OCI-LY1 (cell line): Measurements from ENCODE around the gene ZNF219.

ENCODE experiments used
- CTCF ChIP-seq: fragments of 200-600 bp; sonication (generic), shearing (Covaris generic); IDR thresholded peaks from 2 replicates; pipeline ENCODE4 v1.5.1; 2017; ENCODE audit warnings: mild to moderate bottlenecking, antibody characterized with exemption, low read length, moderate library complexity, mixed read lengths
- EZH2 ChIP-seq: fragments of 200-600 bp; sonication (generic), shearing (Covaris generic); IDR thresholded peaks from 2 replicates; pipeline ENCODE4 v1.8.0; 2017; ENCODE audit warnings: borderline replicate concordance, mixed run types, mild to moderate bottlenecking, antibody characterized with exemption, low read length, moderate library complexity, mixed read lengths

GRCh38 chr14:21103411-21103709, 4.9 kb upstream of the ZNF219 start:
- no peak for TF ChIP-seq EZH2
- no peak; the same call in 1 of the 2 replicates for TF ChIP-seq CTCF
